Pericardium fibroblast (primary cell): ENCODE measurements around the gene TAF11L5. TPM values are rescaled to one million over a fixed set of nuclear protein-coding genes. Genes with fewer than 3 reads are reported as not detected.

ENCODE experiments used
- total RNA-seq: library from RNA; depleted of rRNA; stranded (reverse); fragments of >200 nt; gene quantifications from 2 replicates; pipeline ENCODE4 v1.2.3, GENCODE V29; 2015

Gene TAF11L5
- not detected in 2 replicates for total RNA-seq

DNA sequence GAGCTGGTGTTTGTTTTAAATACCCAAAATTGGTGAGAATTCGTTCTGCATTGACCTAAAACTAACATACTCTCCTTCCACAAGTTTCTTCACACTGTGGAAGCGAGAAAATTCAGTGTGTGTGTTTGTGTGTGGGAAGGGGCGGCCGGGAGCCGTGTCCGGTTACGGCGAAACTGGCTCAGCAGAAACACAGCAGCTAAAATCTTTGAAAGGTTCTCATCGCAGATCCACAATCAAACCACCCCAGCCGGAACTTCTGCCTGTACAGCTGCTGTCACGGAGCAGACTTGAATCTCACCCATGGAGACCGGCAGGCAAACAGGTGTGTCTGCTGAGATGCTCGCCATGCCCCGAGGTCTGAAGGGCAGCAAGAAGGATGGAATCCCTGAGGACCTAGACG lies at the start of gene TAF11L5:
TAF11L5 (plus strand) TSS at position 301 of the 400 bp plus-strand sequence.

DNA sequence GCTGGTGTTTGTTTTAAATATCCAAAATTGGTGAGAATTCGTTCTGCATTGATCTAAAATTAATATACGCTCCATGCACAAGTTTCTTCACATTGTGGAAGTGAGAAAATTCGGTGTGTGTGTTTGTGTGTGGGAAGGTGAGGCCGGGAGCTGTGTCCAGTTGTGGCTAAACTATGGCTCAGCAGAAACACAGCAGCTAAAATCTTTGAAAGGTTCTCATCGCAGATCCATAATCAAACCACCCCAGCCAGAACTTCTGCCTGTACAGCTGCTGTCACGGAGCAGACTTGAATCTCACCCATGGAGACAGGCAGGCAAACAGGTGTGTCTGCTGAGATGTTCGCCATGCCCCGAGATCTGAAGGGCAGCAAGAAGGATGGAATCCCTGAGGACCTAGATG lies 27.1 kb upstream of the TAF11L5 start, which contains the start of gene TAF11L2:
TAF11L2 (plus strand) TSS at position 301 of the 400 bp plus-strand sequence.

DNA sequence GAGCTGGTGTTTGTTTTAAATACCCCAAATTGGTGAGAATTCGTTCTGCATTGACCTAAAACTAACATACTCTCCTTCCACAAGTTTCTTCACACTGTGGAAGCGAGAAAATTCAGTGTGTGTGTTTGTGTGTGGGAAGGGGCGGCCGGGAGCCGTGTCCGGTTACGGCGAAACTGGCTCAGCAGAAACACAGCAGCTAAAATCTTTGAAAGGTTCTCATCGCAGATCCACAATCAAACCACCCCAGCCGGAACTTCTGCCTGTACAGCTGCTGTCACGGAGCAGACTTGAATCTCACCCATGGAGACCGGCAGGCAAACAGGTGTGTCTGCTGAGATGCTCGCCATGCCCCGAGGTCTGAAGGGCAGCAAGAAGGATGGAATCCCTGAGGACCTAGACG lies 7.0 kb upstream of the TAF11L5 start, which contains the start of gene TAF11L3:
TAF11L3 (plus strand) TSS at position 301 of the 400 bp plus-strand sequence.

DNA sequence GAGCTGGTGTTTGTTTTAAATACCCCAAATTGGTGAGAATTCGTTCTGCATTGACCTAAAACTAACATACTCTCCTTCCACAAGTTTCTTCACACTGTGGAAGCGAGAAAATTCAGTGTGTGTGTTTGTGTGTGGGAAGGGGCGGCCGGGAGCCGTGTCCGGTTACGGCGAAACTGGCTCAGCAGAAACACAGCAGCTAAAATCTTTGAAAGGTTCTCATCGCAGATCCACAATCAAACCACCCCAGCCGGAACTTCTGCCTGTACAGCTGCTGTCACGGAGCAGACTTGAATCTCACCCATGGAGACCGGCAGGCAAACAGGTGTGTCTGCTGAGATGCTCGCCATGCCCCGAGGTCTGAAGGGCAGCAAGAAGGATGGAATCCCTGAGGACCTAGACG lies 3.5 kb upstream of the TAF11L5 start, which contains the start of gene TAF11L4:
TAF11L4 (plus strand) TSS at position 301 of the 400 bp plus-strand sequence.

DNA sequence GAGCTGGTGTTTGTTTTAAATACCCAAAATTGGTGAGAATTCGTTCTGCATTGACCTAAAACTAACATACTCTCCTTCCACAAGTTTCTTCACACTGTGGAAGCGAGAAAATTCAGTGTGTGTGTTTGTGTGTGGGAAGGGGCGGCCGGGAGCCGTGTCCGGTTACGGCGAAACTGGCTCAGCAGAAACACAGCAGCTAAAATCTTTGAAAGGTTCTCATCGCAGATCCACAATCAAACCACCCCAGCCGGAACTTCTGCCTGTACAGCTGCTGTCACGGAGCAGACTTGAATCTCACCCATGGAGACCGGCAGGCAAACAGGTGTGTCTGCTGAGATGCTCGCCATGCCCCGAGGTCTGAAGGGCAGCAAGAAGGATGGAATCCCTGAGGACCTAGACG lies 3.3 kb downstream of the TAF11L5 start, which contains the start of gene TAF11L6:
TAF11L6 (plus strand) TSS at position 301 of the 400 bp plus-strand sequence.

Other genes starting within 250 kb of the TAF11L5 start
- gene TAF11L2, start 27.0 kb upstream of the TAF11L5 start, total RNA-seq: not detected in 2 replicates
- not detected in 2 replicates for gene TAF11L3, start 6.9 kb upstream of the TAF11L5 start, total RNA-seq
- not detected in 2 replicates for gene TAF11L4, start 3.4 kb upstream of the TAF11L5 start, total RNA-seq
- not detected in 2 replicates for gene TAF11L6, start 3.4 kb downstream of the TAF11L5 start, total RNA-seq
- gene TAF11L7, start 60.5 kb downstream of the TAF11L5 start, total RNA-seq: not detected in 2 replicates
- gene TAF11L8, start 65.7 kb downstream of the TAF11L5 start, total RNA-seq: not detected in 2 replicates
- not detected in 2 replicates for gene TAF11L9, start 69.2 kb downstream of the TAF11L5 start, total RNA-seq
- gene TAF11L10, start 72.6 kb downstream of the TAF11L5 start, total RNA-seq: not detected in 2 replicates
- gene TAF11L11, start 78.9 kb downstream of the TAF11L5 start, total RNA-seq: not detected in 2 replicates
- gene TAF11L12, start 85.2 kb downstream of the TAF11L5 start, total RNA-seq: not detected in 2 replicates
- not detected in 2 replicates for gene TAF11L13, start 106.9 kb downstream of the TAF11L5 start, total RNA-seq
- gene TAF11L14, start 109.2 kb downstream of the TAF11L5 start, total RNA-seq: not detected in 2 replicates